Measurements from ENCODE around the gene LDLRAP1. TPM values are rescaled to one million over a fixed set of nuclear protein-coding genes. Genes with fewer than 3 reads are reported as not detected.

LDLRAP1 gene
- total and polyA plus RNA-seq, 9 of the 15 experiments (the other 6 are each of a cell fraction or from before 2014, with no cell fraction given), result 0.56 to 29.6 (median 16.2) TPM

GRCh38 chr1:25550155-25550506 lies 6.7 kb downstream of the LDLRAP1 start:
- peaks cover 49 to 62% of the 10 kb centered on the region in 2 experiments for H3K4me1 ChIP-seq (replicated peaks in 1 of 2; ENCODE audit: control insufficient read depth in 2 of 2, insufficient read depth in 2 of 2, low read length in 2 of 2)
- H3K36me3 ChIP-seq (ENCODE audit: control insufficient read depth, insufficient read depth, low read length), result peaks cover 9% of the 10 kb centered on the region
- WGBS (ENCODE audit: insufficient coverage, low coverage, missing lambda C conversion rate), result 12% methylated on average over 2 of the region's 2 CpGs
- DNase-seq (ENCODE audit: extremely low read depth in 1 of 4, low spot score in 3 of 4) (peak in 2 of 4 experiments; percentile 63 to 80), ATAC-seq (peak; percentile 28), FAIRE-seq (no peak)
- no peak overlapping the region for H3K4me3 ChIP-seq
- peaks cover 7% of the 10 kb centered on the region for H4K20me1 ChIP-seq (replicated peaks; ENCODE audit: control insufficient read depth, insufficient read depth, low read length)
- CTCF ChIA-PET (ENCODE audit: low intra/inter-chr PET ratio), result no interaction called here
- H3K27ac ChIP-seq (ENCODE audit: extremely low read depth, low read depth, low read length), result peak overlapping the region; percentile 85
- POLR2A ChIA-PET, result interaction anchor here (0.6 to 3.0 kb wide), 8 partner anchors 11 to 1781 kb away, joined by 3 to 31 read pairs (median 6); no protein-coding TSS in a partner anchor
- peak overlapping the region; percentile 61 to 84; a peak in 3 of 4 replicates for H3K9ac ChIP-seq (ENCODE audit: insufficient read depth in 1 of 2, low read depth in 2 of 2, low read length in 2 of 2)
- H3K4me2 ChIP-seq (ENCODE audit: insufficient read depth, low read length), result peak overlapping the region; percentile 65
- no peaks in the 10 kb centered on the region for H3K27me3 ChIP-seq (ENCODE audit: control insufficient read depth in 2 of 2, insufficient read depth in 2 of 2, low read length in 2 of 2)
- in situ Hi-C loops (cut with MboI), result no loop called here
- H3K9me1 ChIP-seq (ENCODE audit: control insufficient read depth, insufficient read depth, low read length), result peaks cover 9% of the 10 kb centered on the region
- no peaks in the 10 kb centered on the region for H3K9me3 ChIP-seq (replicated peaks; ENCODE audit: control insufficient read depth, insufficient read depth, low read depth, low read length)
- H2AFZ ChIP-seq (ENCODE audit: low read depth, low read length), result peak overlapping the region; percentile 75; the same call in 1 of the 2 replicates
- no TSS peak for BruUV-seq (replicated peaks)
- peaks cover 54% of the 10 kb centered on the region for H3K79me2 ChIP-seq (ENCODE audit: control insufficient read depth, insufficient read depth, low read length)
- intact Hi-C loops (cut with micrococcal nuclease), result no loop called here
- TF ChIP-seq POLR3A (IDR thresholded peaks at IDR 0.05; ENCODE audit: borderline replicate concordance, extremely low read depth, insufficient read depth, insufficient read length) (no peak), DACH1 (IDR thresholded peaks at IDR 0.05; ENCODE audit: partially characterized antibody) (no peak), MED1 (CRISPR knock-in tag; IDR thresholded peaks at IDR 0.05; ENCODE audit: borderline replicate concordance) (no peak), RBBP5 (IDR thresholded peaks at IDR 0.05; ENCODE audit: borderline replicate concordance, insufficient read depth, low read length, poor library complexity, severe bottlenecking) (no peak), SMARCB1 (IDR thresholded peaks at IDR 0.05; ENCODE audit: insufficient read length, low read depth) (no peak), HDAC2 (IDR thresholded peaks at IDR 0.05) (peak; percentile 77), STAT5A (IDR thresholded peaks at IDR 0.05; ENCODE audit: borderline replicate concordance, low read length) (peak; percentile 14; the same call in 1 of the 2 replicates), KDM2B (CRISPR knock-in tag; IDR thresholded peaks at IDR 0.05) (no peak), HDAC1 (IDR thresholded peaks at IDR 0.05) (0 out of 4 replicates have a peak, but pooled peaks of 1 of the 2 experiments have one; percentile 2), EHMT2 (IDR thresholded peaks at IDR 0.05) (peak; percentile 57; the same call in 1 of the 2 replicates), SOX6 (IDR thresholded peaks at IDR 0.05) (no peak), KDM1A (IDR thresholded peaks at IDR 0.05) (peak; percentile 84 to 88), SAP30 (IDR thresholded peaks at IDR 0.05; ENCODE audit: borderline replicate concordance, insufficient read depth, low read depth, low read length, poor library complexity, severe bottlenecking) (no peak), PRPF4 (IDR thresholded peaks at IDR 0.05; ENCODE audit: insufficient read depth, low read depth, low read length, poor library complexity, severe bottlenecking) (no peak), ZBTB33 (CRISPR knock-in tag; IDR thresholded peaks at IDR 0.05) (no peak), ZNF143 (CRISPR knock-in tag; IDR thresholded peaks at IDR 0.05) (no peak), BRD9 (IDR thresholded peaks at IDR 0.05; ENCODE audit: low read depth, partially characterized antibody) (peak; percentile 45), ZNF436 (CRISPR knock-in tag; IDR thresholded peaks at IDR 0.05) (no peak), TFAM (CRISPR knock-in tag; conservative IDR thresholded peaks at IDR 0.05) (no peak), ELF4 (CRISPR knock-in tag; IDR thresholded peaks at IDR 0.05) (no peak), TGIF2 (CRISPR knock-in tag; IDR thresholded peaks at IDR 0.05) (no peak), DPF2 (IDR thresholded peaks at IDR 0.05) (peak; percentile 70; the same call in 1 of the 2 replicates), NUFIP1 (IDR thresholded peaks at IDR 0.05; ENCODE audit: partially characterized antibody) (no peak), CBX5 (IDR thresholded peaks at IDR 0.05; ENCODE audit: borderline replicate concordance, low read depth) (no peak)

All from K562 (cell line).